Ureter (tissue), 1 donor: ENCODE results near the gene ATP5F1E. TPM values are rescaled to one million over a fixed set of nuclear protein-coding genes. Genes with fewer than 3 reads are reported as not detected.

Source experiments
- total RNA-seq: library from RNA; stranded (reverse); gene quantifications from one replicate; pipeline ENCODE4 v1.2.4, GENCODE V29; 2023
- donor health status: DM: yes; HTN: yes; CAD: no.

ATP5F1E gene
- total RNA-seq, 1 donor from 2014 or later, result 77.7 TPM

Other genes with a start within 250 kb of the ATP5F1E start
- 2.4 TPM for gene GNAS-AS1, start 181.4 kb downstream of the ATP5F1E start, total RNA-seq
- 940 TPM for gene GNAS, start 179.6 kb downstream of the ATP5F1E start, total RNA-seq
- gene NELFCD, start 51.1 kb downstream of the ATP5F1E start, total RNA-seq, result 70.6 TPM
- gene CTSZ, start 25.1 kb downstream of the ATP5F1E start, total RNA-seq, result 116 TPM
- not detected for gene TUBB1, start 12.9 kb downstream of the ATP5F1E start, total RNA-seq
- gene PRELID3B, start 10.5 kb upstream of the ATP5F1E start, total RNA-seq, result 62.1 TPM
- gene ZNF831, start 131.5 kb upstream of the ATP5F1E start, total RNA-seq, result 1.4 TPM